ENCODE data around the gene BRCA1. TPM values are rescaled to one million over a fixed set of nuclear protein-coding genes. Genes with fewer than 3 reads are reported as not detected.
"Not testable (repeated sequence)": the region's sequence is repeated elsewhere in the genome, so short reads cannot be mapped to it uniquely, and the experiment has no call there.

The BRCA1 gene
- total RNA-seq, 1 experiment from 2014 or later: 67.1 TPM

GRCh38 chr17:43010667-43011308 is 114.4 kb downstream of the BRCA1 start:
- H3K36me3 Mint-ChIP-seq (ENCODE audit: insufficient read depth, unreplicated experiment): peaks cover 58% of the 10 kb centered on the region
- no TSS peak for BruUV-seq (replicated peaks)
- no peaks in the 10 kb centered on the region for H3K27me3 Mint-ChIP-seq (ENCODE audit: unreplicated experiment)
- peak overlapping the region; percentile 45 for H3K4me3 Mint-ChIP-seq (ENCODE audit: low read depth, unreplicated experiment)
- H3K9me3 Mint-ChIP-seq (ENCODE audit: low read depth, unreplicated experiment): no peaks in the 10 kb centered on the region
- H3K27ac Mint-ChIP-seq (ENCODE audit: unreplicated experiment): peak overlapping the region; percentile 88
- peak; percentile 86 for DNase-seq
- intact Hi-C loops (cut with micrococcal nuclease; ENCODE audit: unreplicated experiment): no loop called here
- CTCF ChIA-PET: interaction anchor here (0.6 to 1.8 kb wide), 8 partner anchors 9 to 358 kb away, joined by 3 to 15 read pairs (median 4); partner anchors contain the start of genes BRCA1, RPL27 and VAT1
- peaks cover 21% of the 10 kb centered on the region for H3K4me1 Mint-ChIP-seq (ENCODE audit: low read depth, unreplicated experiment)
- TF ChIP-seq CTCF (IDR thresholded peaks at IDR 0.05; ENCODE audit: unreplicated experiment): no peak

- H3K9me3 Mint-ChIP-seq (ENCODE audit: low read depth, unreplicated experiment): no peaks in the 10 kb centered on the region
- no peaks in the 10 kb centered on the region for H3K27me3 Mint-ChIP-seq (ENCODE audit: unreplicated experiment)
- DNase-seq: peak; percentile 95
- CTCF ChIA-PET: interaction anchor here (0.6 to 1.9 kb wide), 7 partner anchors 9 to 1181 kb away, joined by 3 to 16 read pairs (median 3); partner anchors contain the start of gene RPL27
- peaks cover 54% of the 10 kb centered on the region for H3K36me3 Mint-ChIP-seq (ENCODE audit: insufficient read depth, unreplicated experiment)
- peaks cover 19% of the 10 kb centered on the region for H3K4me1 Mint-ChIP-seq (ENCODE audit: low read depth, unreplicated experiment)
- TF ChIP-seq CTCF (IDR thresholded peaks at IDR 0.05; ENCODE audit: unreplicated experiment): peak; percentile 33
- peak within 1 kb of the TSS; percentile 91 for H3K4me3 Mint-ChIP-seq (ENCODE audit: low read depth, unreplicated experiment)
- peak within 1 kb of the TSS; percentile 86 for H3K27ac Mint-ChIP-seq (ENCODE audit: unreplicated experiment)
- BruUV-seq (replicated peaks): TSS peak; percentile 54
- intact Hi-C loops (cut with micrococcal nuclease; ENCODE audit: unreplicated experiment): no loop called here
Measured at GRCh38 chr17:43006639-43007551, 118.3 kb downstream of the BRCA1 start, which contains the start of gene IFI35. IFI35 (plus strand) TSS chr17:43006784; CDS start chr17:43006948, 164 bp downstream.

- peaks cover 10% of the 10 kb centered on the region for H3K4me1 Mint-ChIP-seq (ENCODE audit: low read depth, unreplicated experiment)
Measured at GRCh38 chr17:43003542-43004172, 121.5 kb downstream of the BRCA1 start.

GRCh38 chr17:43000894-43001293 is 124.3 kb downstream of the BRCA1 start:
- H3K4me3 Mint-ChIP-seq (ENCODE audit: low read depth, unreplicated experiment); H3K9me3 Mint-ChIP-seq (ENCODE audit: low read depth, unreplicated experiment); intact Hi-C loops (cut with micrococcal nuclease; ENCODE audit: unreplicated experiment); DNase-seq; H3K27me3 Mint-ChIP-seq (ENCODE audit: unreplicated experiment); BruUV-seq (replicated peaks): not testable (repeated sequence)
- Mint-ChIP-seq H3K36me3 (ENCODE audit: insufficient read depth, unreplicated experiment) (peaks cover 83% of the 10 kb centered on the region), H3K4me1 (ENCODE audit: low read depth, unreplicated experiment) (peaks cover 19% of the 10 kb centered on the region), H3K27ac (ENCODE audit: unreplicated experiment) (peak overlapping the region; percentile 27)
- CTCF ChIA-PET: interaction anchor here (1.6 kb wide), 1 partner anchor 10 kb away, joined by 4 read pairs; no protein-coding TSS in a partner anchor

More at GRCh38 chr17:43003542-43004172, 121.5 kb downstream of the BRCA1 start:
- CTCF ChIA-PET: no interaction called here
- peak overlapping the region; percentile 47 for H3K27ac Mint-ChIP-seq (ENCODE audit: unreplicated experiment)
- intact Hi-C loops (cut with micrococcal nuclease; ENCODE audit: unreplicated experiment): no loop called here
- no peak overlapping the region for H3K4me3 Mint-ChIP-seq (ENCODE audit: low read depth, unreplicated experiment)
- no TSS peak for BruUV-seq (replicated peaks)
- TF ChIP-seq CTCF (IDR thresholded peaks at IDR 0.05; ENCODE audit: unreplicated experiment): peak; percentile 26
- peaks cover 79% of the 10 kb centered on the region for H3K36me3 Mint-ChIP-seq (ENCODE audit: insufficient read depth, unreplicated experiment)
- no peaks in the 10 kb centered on the region for H3K27me3 Mint-ChIP-seq (ENCODE audit: unreplicated experiment)
- no peak for DNase-seq
- no peaks in the 10 kb centered on the region for H3K9me3 Mint-ChIP-seq (ENCODE audit: low read depth, unreplicated experiment)
